B cell (primary cell): Measurements from ENCODE around the gene DIS3L2. TPM values are rescaled to one million over a fixed set of nuclear protein-coding genes. Genes with fewer than 3 reads are reported as not detected.

Experiments used
- ATAC-seq: fragments of 200-7000 bp; cut with Tn5 transposase; one replicate; pipeline ENCODE4 v1.10.0; 2021; ENCODE audit warnings: low read depth, mild to moderate bottlenecking, moderate number of reproducible peaks, moderate library complexity
- CTCF ChIA-PET: fragments of 350-600 bp; sonication (Branson Sonifier 250); formaldehyde crosslinking; loops from one replicate; lab custom pipeline; 2021; ENCODE audit warnings: antibody characterized with exemption, inconsistent platforms; lab: Charles Lee
- POLR2A ChIA-PET: fragments of 350-600 bp; sonication (Branson Sonifier 250); formaldehyde crosslinking; loops from one replicate; lab custom pipeline; 2021; ENCODE audit warnings: antibody characterized with exemption; lab: Charles Lee
- DNase-seq: peaks from one replicate; pipeline ENCODE4 v3.0.0; 2013
- H2AFZ ChIP-seq: 2 replicates; pipeline ENCODE4 v1.6.1; 2012; ENCODE audit warnings: mild to moderate bottlenecking, low read depth, low read length; ENCODE audit not compliant: insufficient read depth, poor library complexity, severe bottlenecking
- H3K27ac ChIP-seq, 2 donors: 1 replicate in 1 of 2; 2 replicates in 1 of 2; pipeline ENCODE4 v1.5.1; 2012 to 2013; ENCODE audit warnings: low read length in 2 of 2, mild to moderate bottlenecking in 2 of 2, moderate library complexity in 1 of 2
- H3K27me3 ChIP-seq, 4 experiments: fragments of 200-600 bp in 1 of 4; sonication (generic) in 1 of 4; replicated peaks in 1 of 4; 1 replicate in 2 of 4; 2 replicates in 2 of 4; pipeline versions ENCODE4 v1.6.1 to v1.7.0; 2013 to 2016; ENCODE audit warnings: low read length in 3 of 4, mild to moderate bottlenecking in 2 of 4, mixed read lengths in 1 of 4, moderate library complexity in 1 of 4; ENCODE audit not compliant: insufficient read depth in 4 of 4, control insufficient read depth in 3 of 4; ENCODE audit errors: control extremely low read depth in 1 of 4
- H3K36me3 ChIP-seq, 2 experiments: replicated peaks in 1 of 2; 1 replicate in 1 of 2; 2 replicates in 1 of 2; pipeline versions ENCODE4 v1.6.1 to v1.7.1; 2013; ENCODE audit warnings: low read length in 1 of 2; ENCODE audit not compliant: insufficient read depth in 2 of 2, control insufficient read depth in 1 of 2; ENCODE audit errors: control extremely low read depth in 1 of 2, extremely low read depth in 1 of 2
- H3K4me1 ChIP-seq, 2 donors: fragments of 200-600 bp in 1 of 2; sonication (generic) in 1 of 2; 1 replicate in 1 of 2; 2 replicates in 1 of 2; pipeline versions ENCODE4 v1.5.1 to v1.6.1; 2013 to 2017; ENCODE audit warnings: low read length in 2 of 2; ENCODE audit not compliant: control insufficient read depth in 2 of 2, insufficient read depth in 2 of 2
- H3K4me2 ChIP-seq: replicated peaks from 2 replicates; pipeline ENCODE3; 2012; ENCODE audit warnings: mild to moderate bottlenecking, low read depth, low read length; ENCODE audit not compliant: poor library complexity, severe bottlenecking
- H3K4me3 ChIP-seq, 5 experiments: fragments of 200-600 bp in 1 of 5; sonication (generic) in 1 of 5; 1 replicate in 3 of 5; 2 replicates in 2 of 5; pipeline versions ENCODE4 v1.5.1 to v1.7.0; 2011 to 2016; ENCODE audit warnings: low read length in 4 of 5, mild to moderate bottlenecking in 4 of 5, low read depth in 2 of 5, control low read depth in 1 of 5, moderate library complexity in 1 of 5; ENCODE audit not compliant: insufficient read depth in 1 of 5; ENCODE audit errors: control extremely low read depth in 1 of 5, extremely low read depth in 1 of 5
- H3K79me2 ChIP-seq: fragments of 200-600 bp; sonication (generic); one replicate; pipeline ENCODE4 v1.6.0; 2016; ENCODE audit warnings: low read length; ENCODE audit not compliant: control insufficient read depth, insufficient read depth
- H3K9ac ChIP-seq: fragments of 200-600 bp; sonication (generic); 2 replicates; pipeline ENCODE4 v1.6.1; 2017; ENCODE audit warnings: mild to moderate bottlenecking, low read length, moderate library complexity
- H3K9me3 ChIP-seq, 3 donors: one replicate each; pipeline versions ENCODE4 v1.6.1 to v1.7.1; 2013; ENCODE audit warnings: low read length in 2 of 3; ENCODE audit not compliant: control insufficient read depth in 2 of 3, insufficient read depth in 1 of 3; ENCODE audit errors: control extremely low read depth in 1 of 3
- H4K20me1 ChIP-seq: 2 replicates; pipeline ENCODE4 v1.6.0; 2012; ENCODE audit warnings: mild to moderate bottlenecking, low read length; ENCODE audit not compliant: insufficient read depth, control insufficient read depth, poor library complexity, severe bottlenecking
- H3K27ac Mint-ChIP-seq: one replicate; pipeline ENCODE4 v1.8.0; 2021; ENCODE audit warnings: mixed read lengths
- H3K27me3 Mint-ChIP-seq: one replicate; pipeline ENCODE4 v1.8.0; 2021; ENCODE audit warnings: mixed read lengths
- H3K4me1 Mint-ChIP-seq: one replicate; pipeline ENCODE4 v1.8.0; 2021; ENCODE audit warnings: mixed read lengths
- H3K4me3 Mint-ChIP-seq: one replicate; pipeline ENCODE4 v1.8.0; 2021; ENCODE audit warnings: mixed read lengths
- H3K9me3 Mint-ChIP-seq: one replicate; pipeline ENCODE4 v1.8.0; 2022; ENCODE audit warnings: mixed read lengths; ENCODE audit not compliant: insufficient read depth
- CTCF ChIP-seq: fragments of 200-600 bp; IDR thresholded peaks from one replicate; pipeline ENCODE4 v1.8.0; 2022; ENCODE audit warnings: antibody characterized with exemption, mild to moderate bottlenecking
- EZH2 ChIP-seq: IDR thresholded peaks from 2 replicates; pipeline ENCODE4 v1.6.1; 2012; ENCODE audit warnings: borderline replicate concordance, low read depth, mild to moderate bottlenecking, moderate library complexity, low read length; ENCODE audit not compliant: insufficient read depth, poor library complexity, severe bottlenecking
- WGBS: methylation state at CpG from one replicate; pipeline ENCODE4 v1.1.5; 2013; ENCODE audit warnings: missing lambda C conversion rate; ENCODE audit not compliant: insufficient coverage; 5-methylcytosine and 5-hydroxymethylcytosine counted together
- intact Hi-C: fragments of 100-400 bp; cut with micrococcal nuclease; formaldehyde crosslinking; loops from one replicate; pipeline ENCODE4 v1.10.0; 2022
- polyA plus RNA-seq: library from polyadenylated mRNA; depleted of rRNA; stranded (reverse); fragments of >200 nt; gene quantifications from 2 replicates; pipeline ENCODE4 v1.2.3, GENCODE V29; 2012
- total RNA-seq, 2 donors: library from RNA; stranded (reverse); fragments of 120-200 nt in 1 of 2; gene quantifications; 1 replicate in 1 of 2; 2 replicates in 1 of 2; pipeline versions ENCODE4 v1.2.3 to v1.2.4, GENCODE V29; 2013 to 2022

Gene DIS3L2
- total and polyA plus RNA-seq, 2 donors (not counting 1 experiment from before 2014, with no cell fraction given), result 34.5 to 70.1 TPM

- ChIA-PET POLR2A (no interaction called here), CTCF (no interaction called here)
- Histone ChIP-seq H3K4me1 (no peaks in the 10 kb centered on the region), H3K9me3 (no peaks in the 10 kb centered on the region), H3K4me2 (no peak overlapping the region), H3K36me3 (peaks cover 0 to 5% of the 10 kb centered on the region in 2 experiments), H3K4me3 (no peak overlapping the region), H4K20me1 (no peaks in the 10 kb centered on the region), H3K27me3 (no peaks in the 10 kb centered on the region), H3K9ac (no peak overlapping the region), H3K27ac (no peak overlapping the region), H2AFZ (no peak overlapping the region), H3K79me2 (no peaks in the 10 kb centered on the region)
- 60% methylated on average over 3 of the region's 3 CpGs for WGBS
- Mint-ChIP-seq H3K9me3 (peaks cover 4% of the 10 kb centered on the region), H3K27me3 (no peaks in the 10 kb centered on the region), H3K4me1 (no peaks in the 10 kb centered on the region), H3K4me3 (no peak overlapping the region), H3K27ac (no peak overlapping the region)
- DNase-seq (no peak), ATAC-seq (no peak)
- no peak for TF ChIP-seq CTCF
- TF ChIP-seq EZH2, result no peak
- intact Hi-C loops, result no loop called here
Observed at GRCh38 chr2:232116852-232117251, 155.3 kb downstream of the DIS3L2 start.

- H3K9ac ChIP-seq, result no peak overlapping the region
- 100% methylated on average over 1 of the region's 3 CpGs for WGBS
- H3K79me2 ChIP-seq, result no peaks in the 10 kb centered on the region
- ChIA-PET POLR2A (no interaction called here), CTCF (no interaction called here)
- H3K4me3 ChIP-seq, result no peak overlapping the region
- H2AFZ ChIP-seq, result no peak overlapping the region
- intact Hi-C loops, result no loop called here
- no peaks in the 10 kb centered on the region for H3K4me1 ChIP-seq
- H4K20me1 ChIP-seq, result no peaks in the 10 kb centered on the region
- H3K27me3 ChIP-seq, result no peaks in the 10 kb centered on the region
- Mint-ChIP-seq H3K27ac (no peak overlapping the region), H3K4me1 (no peaks in the 10 kb centered on the region), H3K27me3 (no peaks in the 10 kb centered on the region), H3K9me3 (peaks cover 4% of the 10 kb centered on the region), H3K4me3 (no peak overlapping the region)
- ATAC-seq, result no peak
- H3K4me2 ChIP-seq, result no peak overlapping the region
- peaks cover 0 to 5% of the 10 kb centered on the region in 2 experiments for H3K36me3 ChIP-seq
- no peak overlapping the region for H3K27ac ChIP-seq
- TF ChIP-seq EZH2 (no peak), CTCF (no peak)
- no peak for DNase-seq
- no peaks in the 10 kb centered on the region for H3K9me3 ChIP-seq
Observed at GRCh38 chr2:232117413-232117812, 155.9 kb downstream of the DIS3L2 start.
